K562 (cell line): ENCODE results near the gene NECAB2. TPM values are rescaled to one million over a fixed set of nuclear protein-coding genes. Genes with fewer than 3 reads are reported as not detected.

ENCODE experiments used
- ATAC-seq: fragments of 200-7000 bp; cut with Tn5 transposase; 3 replicates; pipeline ENCODE4 v1.9.1; 2020; ENCODE audit warnings: moderate library complexity
- BruUV-seq: library from RNA; stranded (reverse); fragments of 400-500 nt; replicated peaks from 2 replicates; lab custom pipeline; 2021; lab: Mats Ljungman, UMichigan
- CTCF ChIA-PET: fragments of 300-600 bp; formaldehyde crosslinking; extraction: SDS; loops from one replicate; lab custom pipeline; 2021; ENCODE audit warnings: low intra/inter-chr PET ratio; lab: Yijun Ruan, JAX
- POLR2A ChIA-PET: fragments of 300-600, 350-650 bp; sonication (Branson Sonifier 250); formaldehyde crosslinking; extraction: SDS; loops from one replicate; lab custom pipeline; 2021; ENCODE audit warnings: antibody characterized with exemption, inconsistent platforms; lab: Yijun Ruan, JAX
- DNase-seq, 4 experiments: peaks; one replicate each; pipeline versions ENCODE4 v3.0.0 to v3.0.0-alpha.2; 2011 to 2018; ENCODE audit warnings: low spot score in 3 of 4, mixed read lengths in 3 of 4; ENCODE audit errors: extremely low read depth in 1 of 4
- FAIRE-seq: peaks from 2 replicates; lab custom pipeline; 2011; peaks lifted over from hg19 to GRCh38; lab: Jason Lieb, UNC
- H2AFZ ChIP-seq: 2 replicates; pipeline ENCODE4 v1.6.0; 2011; ENCODE audit warnings: low read depth, low read length, control low read depth, inconsistent platforms
- H3K27ac ChIP-seq: fragments of 200-600 bp; 3 replicates; pipeline ENCODE4 v1.8.0; 2011; ENCODE audit warnings: low read depth, mild to moderate bottlenecking, control low read depth, inconsistent platforms, low read length, moderate library complexity, mixed read lengths; ENCODE audit errors: extremely low read depth
- H3K27me3 ChIP-seq, 2 experiments: fragments of 300-600 bp in 1 of 2; 2 replicates in 1 of 2; 3 replicates in 1 of 2; pipeline versions ENCODE4 v1.6.0 to v1.8.0; 2011; ENCODE audit warnings: inconsistent platforms in 2 of 2, low read length in 2 of 2, mild to moderate bottlenecking in 1 of 2, mixed read lengths in 1 of 2, moderate library complexity in 1 of 2; ENCODE audit not compliant: control insufficient read depth in 2 of 2, insufficient read depth in 2 of 2
- H3K36me3 ChIP-seq: fragments of 300-600 bp; 3 replicates; pipeline ENCODE4 v1.8.0; 2011; ENCODE audit warnings: mild to moderate bottlenecking, low read length, inconsistent platforms; ENCODE audit not compliant: control insufficient read depth, insufficient read depth
- H3K4me1 ChIP-seq, 2 experiments: fragments of 200-600 bp in 1 of 2; replicated peaks in 1 of 2; 2 replicates in 1 of 2; 3 replicates in 1 of 2; pipeline versions ENCODE4 v1.5.1 to v1.8.0; 2011; ENCODE audit warnings: inconsistent platforms in 2 of 2, low read length in 2 of 2, mild to moderate bottlenecking in 1 of 2, mixed read lengths in 1 of 2, moderate library complexity in 1 of 2; ENCODE audit not compliant: control insufficient read depth in 2 of 2, insufficient read depth in 2 of 2
- H3K4me2 ChIP-seq: 2 replicates; pipeline ENCODE4 v1.6.1; 2011; ENCODE audit warnings: low read length, control low read depth, inconsistent platforms, mixed read lengths; ENCODE audit not compliant: insufficient read depth
- H3K4me3 ChIP-seq: fragments of 200-600 bp; sonication (generic), shearing (Covaris generic); 2 replicates; pipeline ENCODE4 v1.5.1; 2016; ENCODE audit warnings: control low read depth, inconsistent platforms
- H3K79me2 ChIP-seq: fragments of 200-600 bp; 3 replicates; pipeline ENCODE4 v1.8.0; 2011; ENCODE audit warnings: low read length, inconsistent platforms; ENCODE audit not compliant: control insufficient read depth, insufficient read depth
- H3K9ac ChIP-seq, 2 experiments: 2 replicates each; pipeline versions ENCODE4 v1.6.0 to v1.6.1; 2011; ENCODE audit warnings: low read depth in 2 of 2, low read length in 2 of 2, control low read depth in 1 of 2, inconsistent platforms in 1 of 2, mild to moderate bottlenecking in 1 of 2, mixed read lengths in 1 of 2; ENCODE audit not compliant: insufficient read depth in 1 of 2
- H3K9me1 ChIP-seq: one replicate; pipeline ENCODE4 v1.6.0; 2011; ENCODE audit warnings: inconsistent platforms, mild to moderate bottlenecking, low read length, moderate library complexity; ENCODE audit not compliant: control insufficient read depth, insufficient read depth
- H3K9me3 ChIP-seq: replicated peaks from 2 replicates; pipeline ENCODE4 v1.5.1; 2011; ENCODE audit warnings: low read depth, low read length, inconsistent platforms; ENCODE audit not compliant: control insufficient read depth, insufficient read depth
- H4K20me1 ChIP-seq: replicated peaks from 2 replicates; pipeline ENCODE4 v1.6.1; 2011; ENCODE audit warnings: low read length, inconsistent platforms, mixed read lengths; ENCODE audit not compliant: control insufficient read depth, insufficient read depth
- HDAC6 ChIP-seq: IDR thresholded peaks from 2 replicates; pipeline ENCODE4 v1.6.1; 2012; ENCODE audit warnings: low read depth, mild to moderate bottlenecking, control low read depth, inconsistent platforms, low read length, moderate library complexity
- SRSF7 ChIP-seq: fragments of 200-400 bp; formaldehyde crosslinking; optimal IDR thresholded peaks from 2 replicates; pipeline ENCODE3; 2017; ENCODE audit warnings: mild to moderate bottlenecking, low read depth, low read length
- WGBS: fragments of 100-300 bp; shearing (Covaris generic); methylation state at CpG from one replicate; pipeline ENCODE4 v1.1.6; 2016; ENCODE audit warnings: low coverage, mixed read lengths; ENCODE audit not compliant: insufficient coverage; ENCODE audit errors: missing lambda C conversion rate; 5-methylcytosine and 5-hydroxymethylcytosine counted together
- in situ Hi-C: fragments of 300-500 bp; cut with MboI; formaldehyde crosslinking; loops from 4 replicates; pipeline ENCODE4 v1.15.0; 2018; ENCODE audit warnings: inconsistent platforms, mixed read lengths
- intact Hi-C: fragments of 100-400 bp; cut with micrococcal nuclease; formaldehyde crosslinking; loops from 2 replicates; pipeline ENCODE4 v1.14.2; 2022
- polyA plus RNA-seq, 8 experiments: library from polyadenylated mRNA; depleted of rRNA in 4 of 8; stranded (reverse) in 5 of 8; unstranded in 3 of 8; fragments of >200 nt; fragmentation: Nextera tagmentation in 2 of 8; fragmentation: Illumina TruSeq in 1 of 8; extraction: Ambion mirVana in 2 of 8; extraction: Trizol in 1 of 8; gene quantifications; 2 replicates each; pipeline versions ENCODE4 v1.2.1 to v1.2.3, GENCODE V29; 2011 to 2014; ENCODE audit warnings: inconsistent platforms in 1 of 8, missing spikeins in 1 of 8
- total RNA-seq, 7 experiments: library from RNA; depleted of rRNA in 6 of 7; stranded (reverse); fragments of >200 nt in 6 of 7; fragmentation: Illumina TruSeq in 2 of 7; extraction: Trizol in 2 of 7; gene quantifications; 2 replicates each; pipeline versions ENCODE4 v1.2.1 to v1.2.3, GENCODE V29; 2011 to 2021; ENCODE audit warnings: low replicate concordance in 1 of 7
- TF ChIP-seq, protein P1 (sequence below): fragments of 450-650 bp; IDR thresholded peaks from 2 replicates; pipeline ENCODE4 v1.6.1; 2018; ENCODE audit not compliant: partially characterized antibody

The NECAB2 gene
- total and polyA plus RNA-seq, 9 of the 15 experiments (the other 6 are each of a cell fraction or from before 2014, with no cell fraction given) = 0.03 to 0.28 TPM; not detected in 7

DNA sequence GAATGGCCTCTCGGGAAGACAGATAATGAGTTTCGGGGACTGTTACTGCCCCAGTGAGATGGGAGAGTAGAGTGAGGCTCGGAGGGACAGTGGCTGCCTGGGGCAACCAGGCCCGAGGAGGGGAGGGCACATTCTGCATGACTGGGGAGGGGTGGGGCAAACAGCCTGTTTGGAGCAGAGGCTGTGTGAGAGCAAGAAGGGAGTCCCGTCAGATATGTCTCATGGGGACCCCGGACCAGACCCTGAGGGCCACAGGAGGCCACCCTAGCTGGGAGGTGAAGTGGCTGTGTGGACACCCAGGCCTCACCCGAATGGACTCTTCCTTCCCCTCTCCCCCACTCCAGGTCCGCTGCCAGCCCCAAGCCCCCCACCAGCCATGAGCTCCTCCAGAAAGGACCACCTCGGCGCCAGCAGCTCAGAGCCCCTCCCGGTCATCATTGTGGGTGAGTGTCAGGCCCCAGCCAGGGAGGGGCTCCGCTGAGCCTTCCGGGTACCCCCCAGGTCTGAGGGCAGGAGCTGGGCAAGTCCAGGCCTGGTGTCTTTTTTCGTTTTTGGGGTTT, 10.7 kb upstream of the NECAB2 start:
- H3K4me2 ChIP-seq = no peak overlapping the region
- H3K27ac ChIP-seq = no peak overlapping the region
- ChIA-PET POLR2A (interaction anchor here (0.7 to 1.6 kb wide), 5 partner anchors 9 to 182 kb away, joined by 3 to 4 read pairs (median 3); no protein-coding TSS in a partner anchor), CTCF (interaction anchor here (0.6 to 3.3 kb wide), 6 partner anchors 29 to 230 kb away, joined by 3 to 38 read pairs (median 4); no protein-coding TSS in a partner anchor)
- no peaks in the 10 kb centered on the region for H3K27me3 ChIP-seq
- H3K9ac ChIP-seq = no peak overlapping the region
- intact Hi-C loops (loop anchor here (5.0 kb wide), 1 partner anchor 220 kb away; no protein-coding TSS in a partner anchor), in situ Hi-C loops (loop anchor here (5.0 to 10.0 kb wide), 3 partner anchors 105 to 530 kb away; partner anchors contain the start of gene TAF1C)
- ATAC-seq (no peak), DNase-seq (no peak), FAIRE-seq (no peak)
- H4K20me1 ChIP-seq = peaks cover 11% of the 10 kb centered on the region
- H3K9me1 ChIP-seq = no peaks in the 10 kb centered on the region
- no TSS peak for BruUV-seq
- 69% methylated on average over 11 of the region's 14 CpGs for WGBS
- H3K36me3 ChIP-seq = peaks cover 5% of the 10 kb centered on the region; the same call in 1 of the 3 replicates
- H3K9me3 ChIP-seq = no peaks in the 10 kb centered on the region
- no peaks in the 10 kb centered on the region for H3K79me2 ChIP-seq
- TF ChIP-seq SRSF7 (no peak), HDAC6 (no peak)
- TF ChIP-seq, protein P1, sequence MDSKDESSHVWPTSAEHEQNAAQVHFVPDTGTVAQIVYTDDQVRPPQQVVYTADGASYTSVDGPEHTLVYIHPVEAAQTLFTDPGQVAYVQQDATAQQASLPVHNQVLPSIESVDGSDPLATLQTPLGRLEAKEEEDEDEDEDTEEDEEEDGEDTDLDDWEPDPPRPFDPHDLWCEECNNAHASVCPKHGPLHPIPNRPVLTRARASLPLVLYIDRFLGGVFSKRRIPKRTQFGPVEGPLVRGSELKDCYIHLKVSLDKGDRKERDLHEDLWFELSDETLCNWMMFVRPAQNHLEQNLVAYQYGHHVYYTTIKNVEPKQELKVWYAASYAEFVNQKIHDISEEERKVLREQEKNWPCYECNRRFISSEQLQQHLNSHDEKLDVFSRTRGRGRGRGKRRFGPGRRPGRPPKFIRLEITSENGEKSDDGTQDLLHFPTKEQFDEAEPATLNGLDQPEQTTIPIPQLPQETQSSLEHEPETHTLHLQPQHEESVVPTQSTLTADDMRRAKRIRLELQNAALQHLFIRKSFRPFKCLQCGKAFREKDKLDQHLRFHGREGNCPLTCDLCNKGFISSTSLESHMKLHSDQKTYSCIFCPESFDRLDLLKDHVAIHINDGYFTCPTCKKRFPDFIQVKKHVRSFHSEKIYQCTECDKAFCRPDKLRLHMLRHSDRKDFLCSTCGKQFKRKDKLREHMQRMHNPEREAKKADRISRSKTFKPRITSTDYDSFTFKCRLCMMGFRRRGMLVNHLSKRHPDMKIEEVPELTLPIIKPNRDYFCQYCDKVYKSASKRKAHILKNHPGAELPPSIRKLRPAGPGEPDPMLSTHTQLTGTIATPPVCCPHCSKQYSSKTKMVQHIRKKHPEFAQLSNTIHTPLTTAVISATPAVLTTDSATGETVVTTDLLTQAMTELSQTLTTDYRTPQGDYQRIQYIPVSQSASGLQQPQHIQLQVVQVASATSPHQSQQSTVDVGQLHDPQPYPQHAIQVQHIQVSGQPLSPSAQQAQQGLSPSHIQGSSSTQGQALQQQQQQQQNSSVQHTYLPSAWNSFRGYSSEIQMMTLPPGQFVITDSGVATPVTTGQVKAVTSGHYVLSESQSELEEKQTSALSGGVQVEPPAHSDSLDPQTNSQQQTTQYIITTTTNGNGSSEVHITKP = peak; percentile 41
- no peak overlapping the region for H3K4me3 ChIP-seq
- peaks cover 17 to 53% of the 10 kb centered on the region in 2 experiments for H3K4me1 ChIP-seq
- no peak overlapping the region for H2AFZ ChIP-seq
